ENCODE measurements around the gene SLC2A13. TPM values are rescaled to one million over a fixed set of nuclear protein-coding genes. Genes with fewer than 3 reads are reported as not detected.

Gene SLC2A13
- polyA plus RNA-seq, 1 donor (not counting 4 experiments of a cell fraction or from before 2014, with no cell fraction given) = 1.1 TPM

DNA sequence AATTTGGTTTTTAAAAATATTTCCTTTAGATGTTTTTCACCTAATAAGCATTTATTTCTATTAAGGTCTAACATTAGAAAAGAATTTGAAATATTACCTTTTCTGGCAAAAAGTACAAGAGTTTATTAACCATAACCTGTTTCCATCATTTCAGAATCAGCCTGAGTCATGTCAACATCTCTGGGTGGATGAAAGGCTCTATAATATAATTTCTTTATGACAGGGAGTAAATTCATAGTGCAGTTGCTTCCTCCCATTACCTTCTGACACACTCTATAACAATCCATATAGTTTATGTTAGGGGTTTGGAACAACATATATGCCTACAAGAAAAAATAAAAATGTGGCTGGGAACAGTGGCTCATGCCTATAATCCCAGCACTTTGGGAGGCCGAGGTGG, 134.5 kb downstream of the SLC2A13 start:
- Histone ChIP-seq H3K9me3 (ENCODE audit: control insufficient read depth, low read depth, low read length) (no peaks in the 10 kb centered on the region), H3K36me3 (ENCODE audit: control insufficient read depth in 2 of 2, extremely low read depth in 1 of 2, insufficient read depth in 2 of 2, low read length in 2 of 2) (no peaks in the 10 kb centered on the region), H4K20me1 (ENCODE audit: control insufficient read depth, extremely low read depth, insufficient read depth, low read length) (no peaks in the 10 kb centered on the region), H3K4me2 (ENCODE audit: control insufficient read depth, extremely low read depth, insufficient read depth, low read depth, low read length) (no peak overlapping the region), H3K9ac (ENCODE audit: control insufficient read depth, extremely low read depth, insufficient read depth, low read length) (no peak overlapping the region), H3K79me2 (ENCODE audit: control insufficient read depth, insufficient read depth, low read length) (no peaks in the 10 kb centered on the region), H3K27ac (ENCODE audit: control insufficient read depth, insufficient read depth, low read length) (no peak overlapping the region), H3K4me1 (ENCODE audit: control insufficient read depth, extremely low read depth, insufficient read depth, low read length) (no peaks in the 10 kb centered on the region), H3K27me3 (ENCODE audit: control insufficient read depth, extremely low read depth, insufficient read depth, low read length) (no peaks in the 10 kb centered on the region), H3K9me1 (ENCODE audit: control insufficient read depth, extremely low read depth, insufficient read depth, low read length) (no peaks in the 10 kb centered on the region), H3K4me3 (ENCODE audit: control insufficient read depth in 2 of 3, extremely low read depth in 1 of 3, insufficient read depth in 2 of 3, low read depth in 1 of 3, low read length in 3 of 3) (no peak overlapping the region), H2AFZ (ENCODE audit: control insufficient read depth, low read length) (no peak overlapping the region)
- dilution Hi-C loops (cut with MboI; ENCODE audit: extremely low pct_ligation_motif_present, low sequenced_read_pairs) = no loop called here
- DNase-seq (ENCODE audit: low read depth, low spot score) (no peak), FAIRE-seq (no peak)
- TF ChIP-seq, protein P1, sequence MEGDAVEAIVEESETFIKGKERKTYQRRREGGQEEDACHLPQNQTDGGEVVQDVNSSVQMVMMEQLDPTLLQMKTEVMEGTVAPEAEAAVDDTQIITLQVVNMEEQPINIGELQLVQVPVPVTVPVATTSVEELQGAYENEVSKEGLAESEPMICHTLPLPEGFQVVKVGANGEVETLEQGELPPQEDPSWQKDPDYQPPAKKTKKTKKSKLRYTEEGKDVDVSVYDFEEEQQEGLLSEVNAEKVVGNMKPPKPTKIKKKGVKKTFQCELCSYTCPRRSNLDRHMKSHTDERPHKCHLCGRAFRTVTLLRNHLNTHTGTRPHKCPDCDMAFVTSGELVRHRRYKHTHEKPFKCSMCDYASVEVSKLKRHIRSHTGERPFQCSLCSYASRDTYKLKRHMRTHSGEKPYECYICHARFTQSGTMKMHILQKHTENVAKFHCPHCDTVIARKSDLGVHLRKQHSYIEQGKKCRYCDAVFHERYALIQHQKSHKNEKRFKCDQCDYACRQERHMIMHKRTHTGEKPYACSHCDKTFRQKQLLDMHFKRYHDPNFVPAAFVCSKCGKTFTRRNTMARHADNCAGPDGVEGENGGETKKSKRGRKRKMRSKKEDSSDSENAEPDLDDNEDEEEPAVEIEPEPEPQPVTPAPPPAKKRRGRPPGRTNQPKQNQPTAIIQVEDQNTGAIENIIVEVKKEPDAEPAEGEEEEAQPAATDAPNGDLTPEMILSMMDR (optimal IDR thresholded peaks at IDR 0.05 in 1 of 3, IDR thresholded peaks at IDR 0.05 in 1 of 3, conservative IDR thresholded peaks at IDR 0.05 in 1 of 3; ENCODE audit: extremely low read depth in 1 of 3, insufficient read depth in 2 of 3, low read length in 3 of 3) = no peak
- no peak for TF ChIP-seq EZH2 (IDR thresholded peaks at IDR 0.05; ENCODE audit: low read length)

DNA sequence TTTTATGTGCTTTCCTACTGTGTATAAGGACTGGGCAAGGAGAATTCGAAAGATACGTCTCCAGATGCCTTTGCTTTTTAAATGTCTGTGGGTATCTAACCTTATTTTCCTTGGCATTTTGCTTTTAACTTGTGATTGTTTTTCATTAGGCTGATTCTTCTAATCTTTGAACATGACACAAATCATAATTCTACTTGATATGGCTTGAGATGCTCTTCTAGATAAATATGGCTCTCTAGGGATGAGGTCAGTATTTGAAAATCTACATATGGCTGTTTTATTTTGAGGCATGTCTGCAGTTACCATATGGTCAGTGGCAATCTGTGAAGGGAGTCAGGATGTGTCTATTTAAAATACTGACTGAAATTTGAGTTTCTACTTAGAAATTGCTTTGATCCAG, 139.2 kb downstream of the SLC2A13 start:
- FAIRE-seq = no peak
- no peak overlapping the region for H2AFZ ChIP-seq (ENCODE audit: control insufficient read depth, low read length)

More for the DNA sequence above, 139.2 kb downstream of the SLC2A13 start:
- Histone ChIP-seq H3K9me3 (ENCODE audit: control insufficient read depth, low read depth, low read length) (no peaks in the 10 kb centered on the region), H3K4me2 (ENCODE audit: control insufficient read depth, extremely low read depth, insufficient read depth, low read depth, low read length) (no peak overlapping the region), H3K9ac (ENCODE audit: control insufficient read depth, extremely low read depth, insufficient read depth, low read length) (no peak overlapping the region), H3K79me2 (ENCODE audit: control insufficient read depth, insufficient read depth, low read length) (no peaks in the 10 kb centered on the region), H3K27me3 (ENCODE audit: control insufficient read depth, extremely low read depth, insufficient read depth, low read length) (no peaks in the 10 kb centered on the region), H3K36me3 (ENCODE audit: control insufficient read depth in 2 of 2, extremely low read depth in 1 of 2, insufficient read depth in 2 of 2, low read length in 2 of 2) (no peaks in the 10 kb centered on the region), H3K27ac (ENCODE audit: control insufficient read depth, insufficient read depth, low read length) (no peak overlapping the region), H3K4me1 (ENCODE audit: control insufficient read depth, extremely low read depth, insufficient read depth, low read length) (no peaks in the 10 kb centered on the region), H3K4me3 (ENCODE audit: control insufficient read depth in 2 of 3, extremely low read depth in 1 of 3, insufficient read depth in 2 of 3, low read depth in 1 of 3, low read length in 3 of 3) (no peak overlapping the region), H3K9me1 (ENCODE audit: control insufficient read depth, extremely low read depth, insufficient read depth, low read length) (no peaks in the 10 kb centered on the region), H4K20me1 (ENCODE audit: control insufficient read depth, extremely low read depth, insufficient read depth, low read length) (no peaks in the 10 kb centered on the region)
- TF ChIP-seq, protein P1 (optimal IDR thresholded peaks at IDR 0.05 in 1 of 3, IDR thresholded peaks at IDR 0.05 in 1 of 3, conservative IDR thresholded peaks at IDR 0.05 in 1 of 3; ENCODE audit: extremely low read depth in 1 of 3, insufficient read depth in 2 of 3, low read length in 3 of 3) = no peak
- no peak for TF ChIP-seq EZH2 (IDR thresholded peaks at IDR 0.05; ENCODE audit: low read length)
- no peak for DNase-seq (ENCODE audit: low read depth, low spot score)
- dilution Hi-C loops (cut with MboI; ENCODE audit: extremely low pct_ligation_motif_present, low sequenced_read_pairs) = no loop called here

Data from keratinocyte (primary cell).